Putamen (tissue), 1 donor: ENCODE results near the gene SYNM.
"Not testable (repeated sequence)": the region's sequence is repeated elsewhere in the genome, so short reads cannot be mapped to it uniquely, and the experiment has no call there.

Source experiments
- DNase-seq: peaks from one replicate; pipeline ENCODE4 v3.0.0-alpha.2; 2016; ENCODE audit warnings: low spot score

SYNM gene, protein sequence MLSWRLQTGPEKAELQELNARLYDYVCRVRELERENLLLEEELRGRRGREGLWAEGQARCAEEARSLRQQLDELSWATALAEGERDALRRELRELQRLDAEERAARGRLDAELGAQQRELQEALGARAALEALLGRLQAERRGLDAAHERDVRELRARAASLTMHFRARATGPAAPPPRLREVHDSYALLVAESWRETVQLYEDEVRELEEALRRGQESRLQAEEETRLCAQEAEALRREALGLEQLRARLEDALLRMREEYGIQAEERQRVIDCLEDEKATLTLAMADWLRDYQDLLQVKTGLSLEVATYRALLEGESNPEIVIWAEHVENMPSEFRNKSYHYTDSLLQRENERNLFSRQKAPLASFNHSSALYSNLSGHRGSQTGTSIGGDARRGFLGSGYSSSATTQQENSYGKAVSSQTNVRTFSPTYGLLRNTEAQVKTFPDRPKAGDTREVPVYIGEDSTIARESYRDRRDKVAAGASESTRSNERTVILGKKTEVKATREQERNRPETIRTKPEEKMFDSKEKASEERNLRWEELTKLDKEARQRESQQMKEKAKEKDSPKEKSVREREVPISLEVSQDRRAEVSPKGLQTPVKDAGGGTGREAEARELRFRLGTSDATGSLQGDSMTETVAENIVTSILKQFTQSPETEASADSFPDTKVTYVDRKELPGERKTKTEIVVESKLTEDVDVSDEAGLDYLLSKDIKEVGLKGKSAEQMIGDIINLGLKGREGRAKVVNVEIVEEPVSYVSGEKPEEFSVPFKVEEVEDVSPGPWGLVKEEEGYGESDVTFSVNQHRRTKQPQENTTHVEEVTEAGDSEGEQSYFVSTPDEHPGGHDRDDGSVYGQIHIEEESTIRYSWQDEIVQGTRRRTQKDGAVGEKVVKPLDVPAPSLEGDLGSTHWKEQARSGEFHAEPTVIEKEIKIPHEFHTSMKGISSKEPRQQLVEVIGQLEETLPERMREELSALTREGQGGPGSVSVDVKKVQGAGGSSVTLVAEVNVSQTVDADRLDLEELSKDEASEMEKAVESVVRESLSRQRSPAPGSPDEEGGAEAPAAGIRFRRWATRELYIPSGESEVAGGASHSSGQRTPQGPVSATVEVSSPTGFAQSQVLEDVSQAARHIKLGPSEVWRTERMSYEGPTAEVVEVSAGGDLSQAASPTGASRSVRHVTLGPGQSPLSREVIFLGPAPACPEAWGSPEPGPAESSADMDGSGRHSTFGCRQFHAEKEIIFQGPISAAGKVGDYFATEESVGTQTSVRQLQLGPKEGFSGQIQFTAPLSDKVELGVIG (N-terminal part only)

DNA sequence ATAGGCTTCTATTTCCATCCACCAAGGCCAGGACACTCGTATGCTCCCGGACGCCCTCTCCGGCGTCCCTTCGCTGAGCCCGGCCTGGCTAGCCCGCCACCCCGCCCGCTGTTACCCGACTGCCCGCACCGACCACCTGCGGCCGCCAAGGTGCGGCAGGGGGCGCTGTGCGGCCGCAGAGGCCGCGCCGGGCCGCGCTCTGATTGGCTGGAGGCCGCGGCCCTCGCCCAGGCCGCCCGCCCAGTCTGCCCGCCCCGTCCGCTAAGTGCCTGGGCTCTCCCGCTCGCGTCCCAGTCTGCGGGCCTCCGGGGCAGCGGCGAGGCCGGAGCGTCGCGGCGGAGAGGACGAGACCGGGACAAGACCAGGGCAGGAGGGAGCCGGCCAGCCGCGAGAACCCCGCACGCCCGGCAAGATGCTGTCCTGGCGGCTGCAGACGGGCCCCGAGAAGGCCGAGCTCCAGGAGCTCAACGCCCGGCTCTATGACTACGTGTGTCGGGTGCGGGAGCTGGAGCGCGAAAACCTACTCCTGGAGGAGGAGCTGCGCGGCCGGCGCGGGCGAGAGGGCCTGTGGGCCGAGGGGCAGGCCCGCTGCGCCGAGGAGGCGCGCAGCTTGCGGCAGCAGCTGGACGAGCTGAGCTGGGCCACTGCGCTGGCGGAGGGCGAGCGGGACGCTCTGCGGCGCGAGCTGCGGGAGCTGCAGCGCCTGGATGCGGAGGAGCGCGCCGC is at the start of gene SYNM:
Gene SYNM, plus strand, starts transcription at position 293 of the 726 bp plus-strand sequence. Its CDS starts 120 bp downstream, at position 413.
- peak; percentile 81 for DNase-seq

DNA sequence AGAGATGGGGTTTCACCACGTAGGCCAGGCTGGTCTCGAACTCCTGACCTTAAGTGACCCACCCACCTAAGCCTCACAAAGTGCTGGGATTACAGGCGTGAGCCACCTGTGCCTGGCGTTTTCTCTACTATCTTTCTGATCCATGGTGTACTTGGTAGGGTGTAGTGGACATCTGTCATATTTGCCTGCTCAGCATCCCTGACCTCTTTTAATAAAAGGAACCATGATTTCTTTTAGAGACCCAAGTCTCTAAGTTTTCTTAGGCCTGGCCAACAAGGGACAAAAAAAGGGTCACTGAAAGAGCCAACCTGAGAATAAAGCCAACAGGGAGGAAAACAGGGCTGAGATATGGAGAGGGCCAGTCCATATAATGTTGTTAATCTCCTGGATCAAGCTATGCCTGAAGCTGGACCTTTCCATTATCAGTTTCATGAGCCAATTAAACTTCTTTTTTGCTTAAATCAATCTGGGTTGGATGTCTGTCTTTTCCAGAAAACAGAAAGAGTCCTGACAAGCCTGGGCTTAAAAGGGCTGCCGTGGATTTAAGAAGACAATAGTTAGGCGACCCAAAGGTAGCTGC is 49.2 kb upstream of the SYNM start:
- DNase-seq, result no peak

DNA sequence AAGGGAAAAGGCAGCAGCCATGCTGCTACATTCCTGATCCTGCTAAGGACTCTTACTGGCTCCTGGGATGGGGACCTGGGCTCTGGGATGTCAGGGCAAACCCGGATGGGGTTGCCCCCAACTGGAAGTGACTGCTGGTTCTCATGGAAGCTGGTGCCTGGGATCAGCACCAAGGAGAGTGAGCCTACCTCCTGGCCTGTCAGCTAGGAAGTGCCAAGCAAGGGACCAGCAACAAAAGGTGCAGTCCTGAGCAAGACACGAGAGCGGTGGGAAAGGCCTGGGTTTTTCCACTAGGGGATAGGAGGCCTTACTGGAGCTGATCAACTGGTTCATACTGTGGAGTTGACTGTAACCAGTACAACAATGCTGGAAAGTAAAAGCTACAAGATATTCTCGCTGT is 47.9 kb upstream of the SYNM start:
- no peak for DNase-seq

DNA sequence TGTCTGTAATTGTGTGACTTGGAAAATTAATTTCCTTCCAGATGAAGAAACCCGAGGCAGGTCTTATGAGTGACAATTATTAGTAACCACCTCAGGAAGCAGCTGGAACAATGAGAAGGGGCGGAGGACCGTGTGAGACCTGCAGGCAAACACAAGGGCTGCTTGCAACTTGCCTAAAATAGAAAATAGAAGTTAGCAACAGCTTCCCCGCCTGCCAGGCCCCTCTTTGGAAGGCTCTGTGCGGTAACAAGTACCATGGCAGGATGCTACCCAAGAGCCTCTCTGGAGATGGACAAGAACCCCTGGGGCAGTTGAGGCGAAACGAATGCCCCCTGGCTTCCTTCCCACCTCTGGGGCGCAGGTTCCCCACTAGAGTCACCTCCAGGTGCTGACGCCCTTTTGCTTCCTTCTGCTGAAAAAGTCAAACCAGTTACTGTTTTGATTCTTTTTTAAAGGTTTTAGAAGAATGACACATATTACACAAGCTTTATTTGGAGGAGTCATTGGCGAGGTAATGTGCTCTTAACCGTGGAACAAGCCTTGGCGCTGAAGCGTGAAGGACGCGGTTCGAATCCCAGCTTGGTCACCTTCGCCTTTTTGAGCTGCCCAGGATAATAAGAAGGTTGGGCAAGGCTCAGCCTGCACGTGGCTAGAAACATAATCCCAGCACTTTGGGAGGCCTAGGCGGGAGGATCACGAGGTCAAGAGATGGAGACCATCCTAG is 47.0 kb upstream of the SYNM start:
- DNase-seq, result no peak

DNA sequence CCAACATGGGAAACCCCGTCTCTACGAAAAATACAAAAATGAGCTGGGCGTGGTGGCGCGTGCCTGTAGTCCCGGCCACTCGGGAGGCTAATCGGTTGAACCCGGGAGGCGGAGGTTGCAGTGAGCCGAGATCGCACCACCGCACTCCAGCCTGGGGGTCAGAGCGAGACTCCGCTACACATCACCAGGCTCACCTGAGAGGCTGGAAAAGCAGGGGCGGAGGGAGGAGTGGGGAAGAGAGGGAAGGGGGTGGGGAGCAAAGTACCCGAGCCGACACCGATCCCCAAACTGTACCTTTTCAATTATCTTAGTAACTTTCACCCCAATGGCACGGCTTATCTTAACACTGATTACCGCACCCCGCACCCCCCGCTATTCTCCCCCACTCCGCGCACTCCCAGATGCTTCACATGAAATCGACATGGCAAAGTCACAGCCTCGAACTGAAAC is 46.4 kb upstream of the SYNM start:
- no peak for DNase-seq

DNA sequence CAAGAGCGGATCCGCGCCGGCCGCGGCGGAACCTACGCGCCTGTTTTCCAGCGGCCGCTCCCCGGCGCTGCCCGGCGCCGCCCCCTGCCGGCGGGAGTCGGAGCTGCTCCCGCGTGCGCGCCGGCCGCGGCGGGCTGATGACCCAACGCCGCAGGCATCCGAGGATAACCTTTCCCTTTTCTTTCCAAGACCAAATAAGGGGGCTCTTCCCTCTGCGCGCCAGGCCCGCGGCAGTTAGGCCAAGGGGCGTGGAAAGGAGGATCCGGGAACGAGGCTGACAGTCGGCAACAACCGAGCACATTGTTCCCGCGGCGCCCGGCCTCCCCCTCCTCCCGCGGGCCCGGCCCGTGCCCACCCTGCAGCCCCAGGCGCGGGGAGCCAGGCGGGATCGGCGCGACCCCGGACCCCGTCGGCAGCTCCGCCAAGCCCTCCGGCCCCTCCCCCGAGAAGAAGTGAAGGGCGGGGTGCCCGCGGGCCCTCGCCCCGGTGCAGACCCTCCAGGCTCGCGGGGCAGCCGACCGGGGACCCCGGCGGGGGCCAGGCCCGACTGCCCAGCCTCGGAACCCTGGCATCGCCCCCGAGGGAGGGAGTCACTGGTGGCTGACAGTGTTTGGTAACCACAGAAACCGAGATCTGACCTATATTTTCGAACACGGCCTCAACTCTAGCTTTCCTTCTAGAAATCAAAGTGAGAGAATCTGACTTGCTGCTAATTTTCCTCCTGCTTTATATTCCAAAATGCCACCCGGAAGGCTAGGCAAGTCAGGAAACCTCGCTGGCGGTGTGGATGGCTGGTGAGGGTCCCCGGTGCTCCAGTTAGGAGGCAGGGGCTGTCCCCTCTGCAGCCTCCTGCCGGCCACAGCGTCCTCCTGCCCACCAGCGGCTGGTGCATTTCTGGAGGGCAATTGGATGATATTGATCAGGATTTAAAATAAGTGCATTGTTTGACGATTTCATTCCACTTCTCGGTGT is 45.6 kb upstream of the SYNM start:
- peak; percentile 61 for DNase-seq

DNA sequence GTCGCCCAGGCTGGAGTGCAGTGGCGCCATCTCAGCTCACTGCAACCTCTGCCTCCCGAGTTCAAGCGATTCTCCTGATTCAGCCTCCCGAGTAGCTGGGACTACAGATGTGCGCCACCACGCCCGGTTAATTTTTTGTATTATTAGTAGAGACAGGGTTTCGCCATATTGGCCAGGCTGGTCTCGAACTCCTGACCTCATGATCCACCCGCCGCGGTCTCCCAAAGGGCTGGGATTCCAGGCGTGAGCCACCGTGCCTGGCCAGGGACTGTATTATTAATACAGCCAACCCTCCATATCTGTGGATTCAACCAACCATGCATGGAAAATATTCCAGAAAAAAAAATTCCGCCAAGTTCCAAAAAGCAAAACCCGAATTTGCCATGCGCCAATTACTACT is 44.7 kb upstream of the SYNM start:
- not testable (repeated sequence) for DNase-seq

DNA sequence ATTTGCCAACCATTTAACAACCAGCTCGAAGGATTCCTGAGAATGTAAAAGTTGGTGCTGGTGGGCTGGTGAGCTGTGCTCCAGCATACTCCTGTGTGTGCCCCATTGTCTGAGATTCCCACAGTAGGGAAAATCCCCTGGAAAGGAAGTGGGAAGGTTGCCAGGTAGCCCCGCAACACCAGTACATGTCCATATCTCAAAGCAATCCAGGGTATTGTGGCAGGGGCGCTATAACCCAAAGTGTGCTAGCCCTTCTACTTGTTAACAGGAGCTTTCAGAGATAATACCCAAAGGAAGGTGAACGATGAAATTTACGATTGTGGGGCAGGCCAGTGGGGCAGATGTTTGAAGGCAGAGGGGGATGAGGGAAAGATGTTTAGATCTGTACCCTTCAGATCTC is 42.7 kb upstream of the SYNM start:
- no peak for DNase-seq

DNA sequence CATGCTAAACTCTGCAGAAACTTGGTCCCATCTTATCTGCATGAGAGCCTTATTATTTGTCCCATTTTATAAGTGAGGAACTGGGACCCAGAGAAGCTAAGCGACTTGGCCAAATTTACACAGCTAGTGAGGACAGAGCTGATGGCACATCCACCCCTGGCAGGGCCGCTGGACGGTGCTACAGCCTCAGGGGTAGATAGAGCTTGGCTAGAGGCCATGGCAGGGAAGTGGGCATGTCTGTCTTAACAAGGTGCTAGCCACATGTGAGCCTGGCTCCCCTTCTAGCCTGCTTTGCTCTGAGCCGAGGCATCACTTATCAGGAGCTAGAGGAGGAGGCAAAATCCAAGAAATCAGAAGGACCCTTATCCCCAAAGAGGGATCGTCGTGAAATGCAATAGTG is 36.7 kb upstream of the SYNM start:
- DNase-seq, result no peak

DNA sequence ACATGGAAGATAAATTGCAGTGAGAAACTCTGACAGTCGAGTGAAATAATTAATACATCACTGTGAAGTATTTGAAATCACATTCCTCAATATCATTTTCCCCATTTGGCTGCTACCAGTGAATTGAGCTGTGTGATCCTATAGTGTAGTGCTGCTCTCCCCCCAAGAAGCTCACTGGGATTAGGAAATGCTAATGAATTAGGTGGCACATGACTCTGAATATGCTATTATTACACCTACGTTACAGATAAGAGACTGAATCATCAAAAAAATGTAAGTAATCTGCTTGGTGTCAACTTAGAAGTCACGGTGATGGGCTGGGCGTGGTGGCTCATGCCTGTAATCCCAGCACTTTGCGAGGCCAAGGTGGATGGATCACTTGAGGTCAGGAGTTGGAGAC is 34.7 kb upstream of the SYNM start:
- DNase-seq, result no peak

DNA sequence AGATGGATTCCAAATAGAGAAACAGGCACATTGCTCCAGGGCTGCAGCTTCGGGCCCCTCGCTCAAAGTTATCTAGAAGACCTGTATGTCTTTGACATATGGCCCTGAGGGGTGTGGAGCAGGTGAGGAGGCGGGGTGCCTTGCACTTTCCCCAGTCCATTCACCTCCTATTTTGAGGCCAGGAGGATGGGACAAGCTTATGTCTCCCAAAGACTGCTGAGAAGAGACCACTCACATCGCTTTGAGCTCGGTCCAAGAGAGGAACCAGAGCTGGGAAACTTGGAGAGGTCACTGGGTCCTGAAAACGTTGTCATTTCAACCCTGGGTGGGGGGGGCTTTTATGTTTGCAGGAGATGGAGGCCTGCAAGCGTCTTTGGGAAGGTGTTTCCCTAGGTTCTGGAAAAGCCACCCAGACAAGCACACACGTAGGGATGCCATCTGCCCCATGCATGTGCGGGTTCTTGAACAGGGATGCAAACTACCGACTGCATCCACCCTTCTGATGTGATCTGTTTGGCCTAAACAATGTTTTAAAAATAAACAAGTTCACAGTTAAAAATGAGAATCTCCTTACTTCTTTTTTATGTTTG is 33.7 kb upstream of the SYNM start:
- DNase-seq, result no peak

DNA sequence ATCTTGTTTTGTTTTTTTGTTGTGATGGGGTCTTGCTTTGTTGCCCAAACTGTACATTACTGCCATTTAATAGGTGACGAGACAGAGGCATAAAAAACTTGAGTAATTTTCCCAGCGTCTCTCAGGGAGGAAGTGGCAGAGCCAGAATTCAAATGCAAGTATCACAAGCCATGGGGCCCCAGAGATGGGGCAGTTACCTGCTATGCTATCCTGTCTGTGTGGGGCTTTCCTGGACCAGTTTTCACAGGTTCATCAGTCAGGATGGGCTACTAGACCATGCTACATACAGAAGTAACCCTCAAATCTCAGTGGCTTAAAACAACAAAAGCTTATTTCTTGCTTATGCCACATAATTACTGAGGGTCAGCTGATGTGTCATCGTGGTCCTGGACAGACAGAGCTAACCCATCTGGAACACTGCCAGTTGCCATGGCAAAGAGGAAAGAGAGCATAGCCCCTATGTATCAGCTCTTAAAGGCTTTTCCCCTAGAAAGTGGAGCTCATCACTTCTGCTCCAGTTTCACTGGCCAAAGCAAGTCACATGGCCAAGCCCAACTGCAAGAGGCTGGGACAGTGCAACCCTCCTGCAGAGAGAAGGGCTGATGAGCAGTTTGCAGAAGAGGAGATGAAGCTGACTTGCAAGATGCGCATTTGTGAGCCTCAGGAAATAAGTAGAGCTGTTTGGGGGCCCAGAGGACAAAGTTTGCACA is 31.7 kb upstream of the SYNM start:
- DNase-seq, result no peak

DNA sequence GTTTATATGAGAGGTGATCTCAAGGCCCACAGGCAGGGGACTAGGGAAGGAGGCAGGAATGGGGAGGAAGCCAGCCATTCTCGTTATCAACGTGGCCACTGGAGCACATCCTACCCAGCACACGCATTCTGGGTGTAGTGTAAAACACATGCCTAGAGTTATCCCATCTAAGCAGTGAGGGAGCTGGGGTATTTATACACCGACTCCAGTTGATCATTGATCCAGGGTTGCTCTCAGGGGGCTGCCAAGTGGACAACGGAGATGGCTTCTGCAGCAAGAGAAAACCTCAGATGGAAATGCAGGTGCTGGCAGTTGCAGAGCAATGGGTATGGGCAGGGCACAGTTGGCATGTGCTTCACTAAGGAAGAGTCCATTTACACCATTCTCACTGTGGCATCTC is 30.4 kb upstream of the SYNM start:
- DNase-seq, result no peak

DNA sequence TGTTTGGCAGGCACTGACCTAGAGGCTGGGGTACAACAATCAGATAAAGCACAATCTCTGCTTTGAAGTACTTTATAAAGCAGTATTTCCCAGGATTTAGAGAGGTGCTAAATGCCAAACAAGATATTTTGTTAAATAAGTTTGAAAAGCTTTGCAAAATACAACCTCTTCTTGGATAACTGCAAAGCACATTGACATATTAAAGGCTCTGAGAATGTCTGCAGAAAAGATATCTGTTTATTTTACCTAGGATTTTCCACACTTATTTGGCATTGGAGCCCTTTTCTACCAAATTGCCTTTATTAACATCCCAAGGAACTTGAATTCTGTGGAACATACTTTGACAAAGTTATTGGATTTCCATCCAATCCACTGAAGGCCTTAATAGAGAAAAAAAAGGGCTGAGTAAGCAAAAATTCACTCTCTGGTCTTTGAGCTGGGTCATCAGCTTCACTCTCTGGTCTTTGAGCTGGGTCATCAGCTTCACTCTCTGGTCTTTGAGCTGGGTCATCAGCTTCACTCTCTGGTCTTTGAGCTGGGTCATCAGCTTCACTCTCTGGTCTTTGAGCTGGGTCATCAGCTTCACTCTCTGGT is 29.7 kb upstream of the SYNM start:
- DNase-seq, result not testable (repeated sequence)

DNA sequence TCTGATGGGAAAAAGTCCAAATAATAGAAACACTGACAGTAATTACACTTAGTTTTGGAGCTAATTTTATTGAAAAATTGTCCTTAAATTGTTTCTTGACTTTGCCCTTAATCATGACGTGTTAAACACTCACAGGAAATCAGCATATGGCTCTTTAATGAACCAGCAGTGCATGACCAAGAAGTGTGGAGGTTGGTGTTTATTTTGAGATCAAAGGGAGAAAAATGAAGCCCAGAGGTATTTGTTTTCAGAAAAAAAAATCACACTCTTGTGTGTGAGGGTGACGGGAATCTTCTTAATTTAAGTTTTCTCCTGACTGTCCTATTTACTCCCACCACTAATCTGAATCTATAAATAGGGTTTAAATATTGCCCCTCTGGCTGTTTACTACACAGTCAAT is 28.8 kb upstream of the SYNM start:
- DNase-seq, result no peak

DNA sequence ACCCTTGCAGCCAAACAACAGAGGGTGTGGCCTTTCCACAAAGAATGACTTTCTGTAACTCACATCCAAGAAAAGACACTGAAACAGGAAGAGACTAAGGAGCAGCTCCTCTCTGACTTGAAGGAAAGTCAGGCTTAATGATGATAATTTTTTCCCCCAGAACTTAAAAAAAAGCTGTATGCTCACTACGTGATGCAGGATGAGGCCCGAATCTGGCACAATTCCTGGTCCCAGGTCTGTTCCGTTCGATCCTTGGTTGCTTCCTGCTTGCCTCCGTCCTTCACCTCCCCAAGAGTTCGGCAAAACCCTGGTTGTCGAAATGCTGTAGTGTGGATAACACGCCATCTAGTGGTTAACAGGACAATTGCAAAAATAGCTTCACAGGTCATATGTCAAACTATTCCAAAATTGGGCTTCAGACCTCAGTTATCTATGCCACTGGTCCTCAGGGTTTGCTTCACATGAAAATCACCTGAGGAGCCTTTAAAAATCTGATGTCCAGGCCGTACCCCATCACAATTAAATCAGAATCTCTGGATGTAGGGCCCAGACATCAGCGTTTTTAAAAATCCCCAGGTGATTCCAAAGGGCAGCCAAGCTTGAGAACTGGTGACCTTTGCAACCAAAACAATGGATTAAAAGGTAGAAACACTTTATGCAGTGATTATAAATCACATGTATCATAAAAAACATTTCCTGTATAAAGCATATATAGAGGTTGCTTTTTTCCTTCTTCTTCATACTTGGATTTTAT is 28.1 kb upstream of the SYNM start:
- DNase-seq, result peak; percentile 66

DNA sequence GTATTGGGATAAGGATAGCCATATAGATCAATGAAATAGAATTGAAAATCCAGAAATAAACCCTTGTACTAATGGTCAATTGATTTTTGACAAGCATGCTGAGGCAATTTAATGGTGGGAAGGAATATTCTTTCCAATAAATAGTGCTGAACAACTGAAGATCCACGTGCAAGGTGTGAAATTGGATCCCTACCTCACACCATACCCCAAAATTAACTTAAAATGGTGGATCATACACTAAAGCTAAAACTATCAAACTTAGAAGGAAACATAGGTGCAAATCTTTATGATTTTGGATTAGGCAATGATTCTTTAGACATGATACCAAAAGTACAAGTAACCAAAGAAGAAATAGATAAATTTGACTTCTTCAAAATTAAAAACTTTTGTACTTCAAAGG is 22.1 kb upstream of the SYNM start:
- DNase-seq, result no peak
